GM19328 (cell line): ENCODE results near the gene CRB1.
"Not testable (repeated sequence)": the region's sequence is repeated elsewhere in the genome, so short reads cannot be mapped to it uniquely, and the experiment has no call there.

Experiments
- ATAC-seq: cut with Tn5 transposase; IDR thresholded peaks from one replicate; pipeline ENCODE4 v1.9.1; 2021; ENCODE audit warnings: mild to moderate bottlenecking, moderate library complexity; ENCODE audit not compliant: unreplicated experiment

CRB1 gene

DNA sequence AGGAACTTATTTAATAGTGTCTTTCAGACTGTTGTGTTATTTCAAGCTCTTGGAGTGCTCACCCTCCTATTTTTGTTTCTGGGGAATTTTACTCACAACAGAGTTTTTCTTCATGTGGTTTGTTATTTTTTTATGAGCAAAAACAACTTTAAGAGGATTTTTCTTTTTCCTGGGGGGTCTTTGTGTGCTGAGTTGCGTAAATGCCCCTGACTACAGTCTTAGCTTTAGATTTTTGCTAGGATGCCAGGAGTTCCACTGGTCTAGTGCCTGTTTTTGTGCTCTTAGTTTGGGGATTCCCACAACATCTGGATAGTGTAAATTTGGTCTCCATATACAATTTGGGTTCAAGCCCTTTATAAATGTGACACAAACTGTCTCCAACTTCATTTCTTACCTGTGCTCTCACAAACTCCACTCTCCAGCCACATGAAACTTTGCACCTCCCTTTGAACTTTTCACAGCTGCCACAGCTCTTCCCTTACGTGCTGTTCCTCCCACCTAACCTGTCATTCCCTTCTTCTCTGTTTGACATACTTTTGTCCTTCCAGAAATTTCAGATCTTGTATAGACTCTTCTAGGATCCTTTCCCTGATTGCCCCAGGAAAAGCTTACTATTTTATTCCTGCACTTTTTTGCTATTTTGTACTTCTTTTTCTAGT is 180.2 kb downstream of the CRB1 start:
- no peak for ATAC-seq

GRCh38 chr1:197451381-197451780 is 183.3 kb downstream of the CRB1 start:
- ATAC-seq = no peak

DNA sequence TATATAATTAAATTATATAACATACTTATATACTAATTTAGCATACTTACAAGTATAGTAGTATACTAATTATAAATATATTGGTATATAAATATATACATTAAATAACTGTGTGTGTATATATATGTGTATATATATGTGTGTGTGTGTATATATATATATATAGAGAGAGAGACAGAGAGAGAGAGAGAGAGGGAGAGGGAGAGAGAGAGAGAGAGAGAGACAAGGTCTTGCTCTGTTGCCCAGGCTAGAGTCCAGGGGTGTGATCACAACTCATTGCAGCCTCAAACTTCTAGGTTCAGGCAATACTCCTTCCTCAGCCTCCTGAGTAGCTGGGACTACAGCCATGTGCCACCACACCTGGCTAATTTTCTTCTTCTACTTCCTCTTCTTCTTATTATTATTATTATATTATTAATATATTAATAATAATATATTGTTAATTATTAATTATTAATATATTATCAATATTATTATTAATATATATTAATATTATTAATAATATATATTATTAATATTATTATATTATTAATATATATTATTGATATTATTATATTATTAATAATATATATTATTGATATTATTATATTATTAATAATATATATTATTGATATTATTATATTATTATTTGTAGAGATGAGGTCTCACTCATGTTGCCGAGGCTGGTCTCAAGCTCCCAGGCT is 185.5 kb downstream of the CRB1 start:
- ATAC-seq = no peak

DNA sequence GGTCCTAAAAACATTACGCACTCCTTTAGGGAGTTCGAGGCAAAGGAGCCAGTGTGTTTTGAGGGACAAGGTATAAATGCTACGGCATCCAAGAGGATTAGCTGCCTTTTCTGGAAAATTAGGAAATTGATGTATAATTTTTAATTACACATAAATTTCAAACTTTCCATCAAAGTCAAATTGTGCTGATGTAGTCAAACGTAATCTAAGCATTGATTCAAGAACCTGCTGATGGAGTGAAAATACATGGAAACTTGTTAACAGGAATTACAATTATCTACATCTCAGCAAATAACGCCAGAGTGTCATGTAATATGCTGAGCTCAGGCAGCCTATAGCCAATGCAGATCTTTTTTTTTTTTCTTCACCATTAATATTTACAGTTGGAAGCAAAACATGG is 194.5 kb downstream of the CRB1 start:
- ATAC-seq = no peak

DNA sequence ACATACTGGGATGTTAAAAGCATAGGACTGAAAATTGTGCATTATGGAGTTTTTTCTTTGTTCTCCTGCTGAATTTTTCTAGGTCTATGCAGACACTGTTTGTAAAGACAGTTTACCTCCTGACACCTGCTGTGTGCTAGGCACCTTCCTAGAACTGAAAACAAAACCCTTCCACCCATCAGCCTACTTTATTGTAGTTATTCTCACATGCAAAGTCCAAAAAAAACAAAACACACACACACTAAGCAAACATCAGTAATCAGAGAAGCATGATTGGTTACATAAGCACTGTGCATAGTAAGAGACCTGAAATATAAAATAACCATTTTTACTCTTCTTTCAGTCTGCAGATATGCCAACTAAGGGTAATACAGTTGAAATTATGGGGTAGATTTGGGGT is 195.1 kb downstream of the CRB1 start:
- no peak for ATAC-seq

GRCh38 chr1:197464044-197464443 is 196.0 kb downstream of the CRB1 start:
- ATAC-seq = no peak

GRCh38 chr1:197465528-197466327 is 197.7 kb downstream of the CRB1 start:
- ATAC-seq = no peak

DNA sequence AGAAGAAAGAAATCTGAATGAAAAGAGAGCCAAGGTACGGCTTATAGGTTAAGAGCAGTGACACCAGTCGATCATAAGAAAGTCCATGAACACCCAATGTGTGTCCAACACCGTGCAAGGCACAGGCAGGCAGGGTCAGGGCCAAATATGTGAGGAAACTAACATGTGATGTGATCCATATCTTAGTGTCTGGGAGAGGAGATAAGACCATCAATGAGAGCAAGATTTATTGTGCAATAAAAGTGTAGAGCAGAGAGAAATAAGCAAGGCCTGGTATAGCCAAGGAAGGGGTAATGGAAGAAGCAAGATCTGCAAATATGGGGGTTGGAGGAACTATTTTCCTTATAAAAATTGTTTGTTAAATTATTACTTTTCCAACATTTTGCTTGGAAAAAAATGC is 198.8 kb downstream of the CRB1 start:
- no peak for ATAC-seq

DNA sequence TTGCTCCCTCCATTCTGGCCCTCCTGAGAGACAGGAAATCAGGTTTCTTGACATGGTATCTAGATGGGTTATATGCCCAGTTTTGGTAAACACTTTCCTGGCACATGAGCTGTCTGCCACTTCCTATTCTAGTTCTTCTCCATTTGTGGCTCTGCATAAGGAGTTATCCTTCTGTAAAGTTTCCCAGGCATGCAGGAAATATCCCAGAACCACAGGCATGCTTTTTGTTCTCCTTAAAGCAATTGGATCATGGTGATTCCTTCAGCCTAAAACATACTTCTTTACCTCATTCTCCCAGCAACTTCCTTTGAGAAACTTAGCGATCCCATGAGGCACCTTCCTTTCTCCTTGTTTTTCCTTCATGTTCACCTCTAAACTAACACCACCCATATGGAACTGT is 199.8 kb downstream of the CRB1 start:
- ATAC-seq = no peak

- ATAC-seq = no peak
Measured at GRCh38 chr1:197468543-197469175, 200.6 kb downstream of the CRB1 start.

GRCh38 chr1:197469620-197470210 is 201.7 kb downstream of the CRB1 start:
- no peak for ATAC-seq

- ATAC-seq = no peak
Measured at GRCh38 chr1:197470330-197470729, 202.3 kb downstream of the CRB1 start.

DNA sequence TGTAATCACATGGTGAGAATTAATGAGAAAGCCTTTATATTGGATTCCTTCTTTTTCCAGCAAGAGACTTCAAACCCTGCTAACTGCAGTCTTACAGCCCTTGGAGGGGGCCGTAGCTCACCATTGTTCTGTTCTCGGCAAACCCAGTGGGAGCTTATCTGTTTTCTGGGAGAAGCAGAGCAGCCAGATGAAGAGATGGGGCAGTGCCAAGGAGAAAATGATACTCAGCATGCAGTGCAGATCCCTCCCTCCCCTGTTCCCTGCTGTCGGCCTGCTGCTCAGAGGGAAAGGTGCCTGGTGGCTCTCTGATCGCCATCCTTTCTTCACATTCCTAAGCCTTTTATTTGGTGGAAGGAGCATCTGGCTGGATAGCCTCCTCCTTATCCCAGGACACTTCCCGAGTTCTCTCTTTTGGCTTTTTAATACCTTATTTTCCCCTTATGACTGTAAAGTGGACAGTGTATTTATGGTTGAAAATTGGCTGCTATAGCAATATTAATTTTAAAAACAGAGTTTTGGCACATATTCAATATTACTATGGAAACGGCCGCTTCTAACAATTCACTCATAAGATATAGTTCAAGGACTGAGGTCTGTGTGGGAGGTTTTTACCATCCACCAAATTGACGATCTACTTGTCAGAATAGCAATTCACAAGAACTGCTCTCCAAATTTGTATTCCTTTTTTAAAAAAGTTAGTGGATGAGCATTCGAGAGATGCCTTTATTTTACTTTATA is 203.4 kb downstream of the CRB1 start:
- ATAC-seq = no peak

DNA sequence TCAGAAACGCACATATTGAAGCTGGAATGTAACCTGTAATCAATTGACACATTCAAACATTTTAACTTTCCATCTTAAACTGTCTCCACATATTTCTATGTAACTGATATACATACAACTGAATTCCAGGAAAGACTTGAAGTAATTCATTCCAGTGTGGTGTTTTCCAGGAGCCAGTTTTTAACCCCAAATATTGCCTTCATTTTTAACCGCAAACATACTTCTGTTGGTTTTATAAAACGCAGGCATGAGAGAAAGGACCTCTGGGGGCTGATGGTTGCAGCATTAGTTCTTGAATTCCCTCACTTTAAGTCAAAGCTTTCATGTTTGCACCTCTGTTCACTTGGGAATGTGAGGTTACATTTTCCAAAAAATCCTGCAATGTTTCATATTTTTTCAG is 204.1 kb downstream of the CRB1 start:
- no peak for ATAC-seq

GRCh38 chr1:197480446-197480845 is 212.4 kb downstream of the CRB1 start:
- no peak for ATAC-seq

GRCh38 chr1:197481101-197481500 is 213.0 kb downstream of the CRB1 start:
- ATAC-seq = no peak

DNA sequence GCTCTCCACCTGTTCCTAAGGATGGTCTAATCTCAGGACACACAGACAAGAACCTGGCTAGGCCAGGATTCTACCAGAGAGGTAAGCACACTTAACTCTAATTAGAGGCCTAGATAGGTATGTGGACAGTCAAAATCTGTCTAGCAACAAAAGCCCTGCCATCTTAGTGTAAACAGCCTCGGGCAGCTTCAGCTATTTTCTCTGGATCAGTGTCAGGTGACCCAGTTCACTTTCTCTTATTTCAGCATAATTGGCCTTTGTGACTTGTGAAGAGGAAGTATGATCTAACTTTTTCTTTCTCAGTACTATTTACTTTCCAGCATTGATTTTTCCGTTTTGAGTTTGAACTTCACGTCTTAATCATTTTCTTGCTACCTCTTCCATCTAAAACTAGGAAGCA is 217.7 kb downstream of the CRB1 start:
- no peak for ATAC-seq

- no peak for ATAC-seq
Measured at GRCh38 chr1:197486946-197487345, 218.9 kb downstream of the CRB1 start.

- not testable (repeated sequence) for ATAC-seq
Measured at GRCh38 chr1:197491505-197491904, 223.5 kb downstream of the CRB1 start.

DNA sequence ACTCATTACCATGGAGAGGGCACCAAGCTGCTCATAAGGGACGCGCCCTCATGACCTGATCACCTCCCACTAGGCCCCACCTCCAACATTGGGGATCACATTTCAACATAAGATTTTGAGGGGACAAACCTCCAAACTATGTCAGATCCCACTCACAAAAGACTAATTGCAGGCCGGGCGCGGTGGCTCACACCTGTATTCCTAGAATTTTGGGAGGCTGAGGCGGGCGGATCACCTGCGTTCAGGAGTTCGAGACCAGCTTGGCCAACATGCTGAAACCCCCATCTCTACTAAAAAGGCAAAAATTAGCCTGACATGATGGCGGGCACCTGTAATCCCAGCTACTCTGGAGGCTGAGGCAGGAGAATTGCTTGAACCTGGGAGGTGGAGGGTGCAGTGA is 228.7 kb downstream of the CRB1 start:
- no peak for ATAC-seq
